PC-9 (cell line): ENCODE data around the gene LRRC23. TPM values are rescaled to one million over a fixed set of nuclear protein-coding genes. Genes with fewer than 3 reads are reported as not detected.

Experiments used
- BruUV-seq: library from RNA; stranded (reverse); fragments of 400-500 nt; replicated peaks from 2 replicates; lab custom pipeline; 2021; lab: Mats Ljungman, UMichigan
- CTCF ChIA-PET: fragments of 300-600 bp; sonication (Branson Sonifier 250); formaldehyde crosslinking; loops from one replicate; lab custom pipeline; 2022; ENCODE audit warnings: antibody characterized with exemption; lab: Charles Lee
- POLR2A ChIA-PET: fragments of 300-600 bp; sonication (Branson Sonifier 250); formaldehyde crosslinking; loops from one replicate; lab custom pipeline; 2022; ENCODE audit warnings: antibody characterized with exemption; ENCODE audit not compliant: unreplicated experiment; lab: Charles Lee
- DNase-seq, 2 experiments: peaks; one replicate each; pipeline versions ENCODE4 v3.0.0 to v3.0.0-alpha.2; 2015 to 2022; ENCODE audit warnings: mixed read lengths in 1 of 2
- H2AFZ ChIP-seq: fragments of 200-600 bp; sonication (generic); 2 replicates; pipeline ENCODE4 v1.8.1; 2017; ENCODE audit warnings: antibody characterized with exemption
- H3F3A ChIP-seq: fragments of 200-600 bp; sonication (generic); 2 replicates; pipeline ENCODE4 v1.8.1; 2017; ENCODE audit warnings: antibody characterized with exemption, mild to moderate bottlenecking, low read depth; ENCODE audit not compliant: insufficient read depth
- H3K27ac ChIP-seq: fragments of 200-600 bp; sonication (generic); 2 replicates; pipeline ENCODE4 v1.6.1; 2016; ENCODE audit warnings: mixed run types
- H3K27me3 ChIP-seq: fragments of 200-600 bp; sonication (generic); 2 replicates; pipeline ENCODE4 v1.6.1; 2016; ENCODE audit warnings: low read depth, mixed run types; ENCODE audit not compliant: insufficient read depth
- H3K36me3 ChIP-seq: fragments of 200-600 bp; sonication (generic); 2 replicates; pipeline ENCODE4 v1.6.1; 2016; ENCODE audit warnings: low read depth, mixed run types
- H3K4me1 ChIP-seq: fragments of 200-600 bp; sonication (generic); replicated peaks from 2 replicates; pipeline ENCODE4 v1.6.1; 2016; ENCODE audit warnings: mixed run types; ENCODE audit not compliant: insufficient read depth
- H3K4me2 ChIP-seq: fragments of 200-600 bp; sonication (generic); 2 replicates; pipeline ENCODE4 v1.6.1; 2017; ENCODE audit warnings: mixed run types
- H3K4me3 ChIP-seq: fragments of 200-600 bp; sonication (generic); 2 replicates; pipeline ENCODE4 v1.6.1; 2016; ENCODE audit warnings: mixed run types
- H3K79me2 ChIP-seq: fragments of 200-600 bp; sonication (generic); 2 replicates; pipeline ENCODE4 v1.6.1; 2017; ENCODE audit warnings: low read depth, mixed run types
- H3K9me2 ChIP-seq: fragments of 200-600 bp; sonication (generic); 2 replicates; pipeline ENCODE4 v1.8.1; 2017; ENCODE audit warnings: mild to moderate bottlenecking; ENCODE audit not compliant: insufficient read depth
- H3K9me3 ChIP-seq: fragments of 200-600 bp; sonication (generic); 2 replicates; pipeline ENCODE4 v1.8.1; 2016; ENCODE audit warnings: low read depth; ENCODE audit not compliant: insufficient read depth
- H4K20me1 ChIP-seq: fragments of 200-600 bp; sonication (generic); 2 replicates; pipeline ENCODE4 v1.8.1; 2017; ENCODE audit not compliant: insufficient read depth
- EZH2 ChIP-seq: fragments of 200-600 bp; sonication (generic); IDR thresholded peaks from 2 replicates; pipeline ENCODE4 v1.8.0; 2017; ENCODE audit warnings: antibody characterized with exemption, low read depth
- intact Hi-C: fragments of 100-400 bp; cut with micrococcal nuclease; formaldehyde crosslinking; loops from one replicate; pipeline ENCODE4 v1.10.0; 2022; ENCODE audit not compliant: unreplicated experiment
- total RNA-seq: library from RNA; stranded (reverse); gene quantifications from 2 replicates; pipeline ENCODE4 v1.2.3, GENCODE V29; 2021
- TF ChIP-seq, protein P1 (sequence below): fragments of 200-600 bp; sonication (generic); conservative IDR thresholded peaks from 2 replicates; pipeline ENCODE4 v1.6.1; 2017; ENCODE audit warnings: mixed run types, antibody characterized with exemption, mild to moderate bottlenecking, moderate library complexity

Gene LRRC23
- total RNA-seq, 1 experiment from 2014 or later = 29.3 TPM

DNA sequence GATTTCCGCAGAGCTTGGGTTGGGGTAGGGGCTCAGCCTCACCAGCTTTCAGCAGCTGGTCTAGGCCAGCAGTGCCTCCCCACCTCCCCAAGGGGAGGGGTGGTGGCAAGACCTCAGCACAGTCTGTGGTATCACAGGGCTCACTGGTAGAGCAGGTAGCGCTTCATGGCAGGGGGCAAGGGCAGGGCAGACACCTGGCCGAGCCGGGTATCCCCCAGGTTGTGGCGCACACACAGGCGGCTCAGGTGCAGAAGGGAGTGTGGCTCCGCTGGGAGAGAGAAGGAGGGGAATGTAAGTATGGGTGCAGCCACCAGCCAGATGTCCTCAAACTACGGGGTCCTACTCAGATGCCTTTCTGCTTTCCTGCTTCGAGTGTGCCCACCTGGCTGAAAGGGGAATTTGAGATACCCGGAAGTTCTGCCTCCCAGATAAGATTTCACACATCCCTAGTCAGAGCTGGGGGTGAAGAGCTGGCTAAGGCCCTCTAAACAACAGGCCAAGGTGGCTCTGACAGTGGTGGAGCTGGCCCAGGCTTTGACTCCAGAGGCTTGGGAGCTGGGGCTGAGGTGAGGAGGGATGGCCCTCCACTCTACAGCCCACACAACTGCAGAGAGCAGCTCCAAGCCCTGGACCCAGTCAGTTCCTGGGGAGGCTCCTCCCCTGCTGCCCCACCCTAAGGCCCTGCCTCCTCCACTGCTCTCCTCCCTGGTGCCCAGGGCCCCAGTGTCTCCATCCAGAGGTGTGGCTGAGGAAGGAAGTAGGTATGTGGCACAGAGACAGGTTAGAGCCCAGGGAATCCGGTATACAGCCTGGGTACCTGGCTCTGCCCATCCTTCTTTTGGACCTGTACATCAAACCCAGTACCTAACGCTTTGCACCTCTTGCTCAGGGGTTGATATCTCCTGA, 33.3 kb upstream of the LRRC23 start:
- Histone ChIP-seq H3K27ac (no peak overlapping the region), H2AFZ (no peak overlapping the region), H3K27me3 (no peaks in the 10 kb centered on the region), H3K9me2 (no peaks in the 10 kb centered on the region), H3K9me3 (no peaks in the 10 kb centered on the region), H3K4me2 (peak overlapping the region; percentile 96), H4K20me1 (peaks cover 41% of the 10 kb centered on the region), H3K4me1 (peaks cover 41% of the 10 kb centered on the region), H3F3A (peaks cover 71% of the 10 kb centered on the region), H3K79me2 (peaks cover 39% of the 10 kb centered on the region), H3K36me3 (peaks cover 12% of the 10 kb centered on the region; the same call in 1 of the 2 replicates), H3K4me3 (peak overlapping the region; percentile 84)
- TF ChIP-seq EZH2 = no peak
- TF ChIP-seq, protein P1, sequence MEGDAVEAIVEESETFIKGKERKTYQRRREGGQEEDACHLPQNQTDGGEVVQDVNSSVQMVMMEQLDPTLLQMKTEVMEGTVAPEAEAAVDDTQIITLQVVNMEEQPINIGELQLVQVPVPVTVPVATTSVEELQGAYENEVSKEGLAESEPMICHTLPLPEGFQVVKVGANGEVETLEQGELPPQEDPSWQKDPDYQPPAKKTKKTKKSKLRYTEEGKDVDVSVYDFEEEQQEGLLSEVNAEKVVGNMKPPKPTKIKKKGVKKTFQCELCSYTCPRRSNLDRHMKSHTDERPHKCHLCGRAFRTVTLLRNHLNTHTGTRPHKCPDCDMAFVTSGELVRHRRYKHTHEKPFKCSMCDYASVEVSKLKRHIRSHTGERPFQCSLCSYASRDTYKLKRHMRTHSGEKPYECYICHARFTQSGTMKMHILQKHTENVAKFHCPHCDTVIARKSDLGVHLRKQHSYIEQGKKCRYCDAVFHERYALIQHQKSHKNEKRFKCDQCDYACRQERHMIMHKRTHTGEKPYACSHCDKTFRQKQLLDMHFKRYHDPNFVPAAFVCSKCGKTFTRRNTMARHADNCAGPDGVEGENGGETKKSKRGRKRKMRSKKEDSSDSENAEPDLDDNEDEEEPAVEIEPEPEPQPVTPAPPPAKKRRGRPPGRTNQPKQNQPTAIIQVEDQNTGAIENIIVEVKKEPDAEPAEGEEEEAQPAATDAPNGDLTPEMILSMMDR = no peak
- POLR2A ChIA-PET = interaction anchor here (0.6 to 2.8 kb wide), 4 partner anchors 20 to 1590 kb away, joined by 3 to 20 read pairs (median 10); partner anchors contain the start of genes C12orf57 and RNU7-1
- BruUV-seq = no TSS peak
- DNase-seq = peak; percentile 79 to 82
- CTCF ChIA-PET = interaction anchor here (0.9 to 2.6 kb wide), 3 partner anchors 54 to 237 kb away, joined by 3 to 11 read pairs (median 4); no protein-coding TSS in a partner anchor
- intact Hi-C loops = loop anchor here (1.0 to 5.0 kb wide), 2 partner anchors 75 to 221 kb away; partner anchors contain the start of gene C1R

DNA sequence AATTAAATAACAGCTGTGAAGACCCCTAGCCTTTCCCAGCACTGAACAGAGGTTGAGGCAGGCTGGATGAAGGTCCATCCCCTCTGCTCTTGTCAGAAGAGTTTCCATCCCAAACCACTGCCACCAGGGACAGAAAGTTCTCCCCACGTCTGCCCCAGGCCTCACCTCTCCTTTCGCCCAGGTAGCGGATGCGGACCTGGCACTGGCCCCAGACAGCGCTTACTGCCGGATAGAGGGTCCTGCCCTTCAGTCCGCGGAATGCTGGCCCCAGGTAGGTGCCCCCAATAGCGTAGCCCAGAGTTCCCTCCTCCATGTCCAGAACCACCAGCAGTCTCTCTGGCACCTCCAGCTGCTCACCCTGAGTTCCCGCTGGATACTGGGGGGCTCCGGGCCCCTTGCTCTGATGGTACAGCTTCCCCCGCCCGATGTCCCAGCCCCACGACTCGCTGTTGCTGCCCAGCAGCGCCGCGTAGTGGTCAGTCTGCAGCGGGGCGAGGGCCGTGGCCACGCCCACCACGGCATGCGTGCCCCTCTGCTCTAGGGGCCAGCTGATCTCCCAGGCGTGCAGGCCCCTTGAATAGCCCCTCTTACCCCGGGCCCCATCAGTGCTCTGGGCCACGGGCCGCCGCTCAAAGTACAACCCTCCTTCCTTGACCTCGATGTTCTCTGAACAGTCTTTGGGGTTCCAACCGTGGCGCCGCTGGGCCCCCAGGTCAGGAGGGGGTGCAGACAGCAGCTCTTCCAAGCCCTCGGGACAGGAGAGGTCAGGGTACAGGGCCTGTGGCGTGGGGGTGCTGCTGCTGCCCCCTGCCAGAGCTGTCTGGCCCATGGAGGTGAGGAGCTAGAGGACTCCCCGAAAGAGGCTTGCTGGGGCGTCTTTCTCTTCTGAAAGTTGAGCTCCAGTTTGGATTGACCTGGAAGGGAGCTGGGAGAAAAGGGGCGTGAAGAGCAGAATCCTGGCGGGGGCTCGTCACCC, 32.3 kb upstream of the LRRC23 start:
- H3K4me3 ChIP-seq = peak overlapping the region; percentile 84
- TF ChIP-seq EZH2 = no peak
- TF ChIP-seq, protein P1 = peak; percentile 95
- no peaks in the 10 kb centered on the region for H3K9me2 ChIP-seq
- peaks cover 12% of the 10 kb centered on the region; the same call in 1 of the 2 replicates for H3K36me3 ChIP-seq
- H3F3A ChIP-seq = peaks cover 63% of the 10 kb centered on the region
- CTCF ChIA-PET = interaction anchor here (0.5 to 2.6 kb wide), 17 partner anchors 17 to 259 kb away, joined by 3 to 28 read pairs (median 4); partner anchors contain the start of genes CDCA3, LRRC23 and USP5
- intact Hi-C loops = loop anchor here (1.0 to 5.0 kb wide), 8 partner anchors 19 to 258 kb away; partner anchors contain the start of genes C1R, CDCA3, CLSTN3 and ENO2
- H2AFZ ChIP-seq = peak overlapping the region; percentile 84
- peaks cover 39% of the 10 kb centered on the region for H3K79me2 ChIP-seq
- H3K27me3 ChIP-seq = no peaks in the 10 kb centered on the region
- H3K4me2 ChIP-seq = peak overlapping the region; percentile 96
- H3K27ac ChIP-seq = peak overlapping the region; percentile 14; the same call in 1 of the 2 replicates
- POLR2A ChIA-PET = interaction anchor here (0.5 to 2.8 kb wide), 19 partner anchors 8 to 1589 kb away, joined by 3 to 20 read pairs (median 5); partner anchors contain the start of genes C12orf57, CDCA3, COPS7A and LRRC23
- BruUV-seq = TSS peak; percentile 56
- H3K9me3 ChIP-seq = no peaks in the 10 kb centered on the region
- H3K4me1 ChIP-seq = peaks cover 36% of the 10 kb centered on the region
- peaks cover 41% of the 10 kb centered on the region for H4K20me1 ChIP-seq
- peak; percentile 69 to 94 for DNase-seq
